NCI-H1694 (cell line): Measurements from ENCODE around the gene CENPT.

Experiments
- DNase-seq: peaks from one replicate; lab custom pipeline; 2025; lab: John Stamatoyannopoulos, UW

The CENPT gene, protein sequence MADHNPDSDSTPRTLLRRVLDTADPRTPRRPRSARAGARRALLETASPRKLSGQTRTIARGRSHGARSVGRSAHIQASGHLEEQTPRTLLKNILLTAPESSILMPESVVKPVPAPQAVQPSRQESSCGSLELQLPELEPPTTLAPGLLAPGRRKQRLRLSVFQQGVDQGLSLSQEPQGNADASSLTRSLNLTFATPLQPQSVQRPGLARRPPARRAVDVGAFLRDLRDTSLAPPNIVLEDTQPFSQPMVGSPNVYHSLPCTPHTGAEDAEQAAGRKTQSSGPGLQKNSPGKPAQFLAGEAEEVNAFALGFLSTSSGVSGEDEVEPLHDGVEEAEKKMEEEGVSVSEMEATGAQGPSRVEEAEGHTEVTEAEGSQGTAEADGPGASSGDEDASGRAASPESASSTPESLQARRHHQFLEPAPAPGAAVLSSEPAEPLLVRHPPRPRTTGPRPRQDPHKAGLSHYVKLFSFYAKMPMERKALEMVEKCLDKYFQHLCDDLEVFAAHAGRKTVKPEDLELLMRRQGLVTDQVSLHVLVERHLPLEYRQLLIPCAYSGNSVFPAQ

GRCh38 chr16:67847064-67847861 lies at the start of gene CENPT:
Gene CENPT (minus strand): TSS chr16:67847693. CDS start chr16:67833859, 13,834 bp downstream.
- DNase-seq: no peak

- no peak for DNase-seq
These were observed 49.7 kb upstream of the CENPT start for GRCh38 chr16:67897231-67897630.

DNA sequence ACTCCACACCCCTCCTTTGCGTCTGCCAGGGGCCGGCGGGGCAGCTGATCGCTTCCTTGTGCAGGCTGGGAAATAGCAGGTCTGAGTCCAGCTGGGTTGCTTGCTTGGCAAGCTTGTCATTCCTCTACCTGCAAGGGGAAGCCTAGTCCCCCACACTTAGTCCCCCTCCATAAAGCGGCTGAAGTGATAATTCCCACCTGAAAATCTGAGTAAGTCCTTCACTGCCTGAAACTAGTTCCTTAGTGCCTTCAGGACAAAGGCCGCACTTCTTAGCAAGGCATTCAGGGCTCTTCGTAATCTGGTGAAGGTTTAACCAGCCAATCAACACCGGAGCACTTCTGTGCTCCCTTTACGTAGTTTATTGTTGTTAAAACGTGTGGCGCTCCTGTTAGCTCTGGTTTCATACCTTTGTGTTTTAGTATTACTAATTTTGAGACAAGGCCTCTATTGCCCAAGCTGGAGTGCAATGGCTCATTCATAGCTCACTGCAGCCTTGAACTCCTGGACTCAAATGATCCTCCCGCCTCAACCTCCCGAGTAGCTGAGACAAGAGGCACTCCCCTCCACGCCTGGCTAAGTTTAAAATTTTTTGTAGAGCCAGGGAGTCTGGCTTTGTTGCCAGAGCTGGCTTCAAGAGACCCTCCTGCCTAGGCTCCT lies 46.4 kb upstream of the CENPT start:
- no peak for DNase-seq

DNA sequence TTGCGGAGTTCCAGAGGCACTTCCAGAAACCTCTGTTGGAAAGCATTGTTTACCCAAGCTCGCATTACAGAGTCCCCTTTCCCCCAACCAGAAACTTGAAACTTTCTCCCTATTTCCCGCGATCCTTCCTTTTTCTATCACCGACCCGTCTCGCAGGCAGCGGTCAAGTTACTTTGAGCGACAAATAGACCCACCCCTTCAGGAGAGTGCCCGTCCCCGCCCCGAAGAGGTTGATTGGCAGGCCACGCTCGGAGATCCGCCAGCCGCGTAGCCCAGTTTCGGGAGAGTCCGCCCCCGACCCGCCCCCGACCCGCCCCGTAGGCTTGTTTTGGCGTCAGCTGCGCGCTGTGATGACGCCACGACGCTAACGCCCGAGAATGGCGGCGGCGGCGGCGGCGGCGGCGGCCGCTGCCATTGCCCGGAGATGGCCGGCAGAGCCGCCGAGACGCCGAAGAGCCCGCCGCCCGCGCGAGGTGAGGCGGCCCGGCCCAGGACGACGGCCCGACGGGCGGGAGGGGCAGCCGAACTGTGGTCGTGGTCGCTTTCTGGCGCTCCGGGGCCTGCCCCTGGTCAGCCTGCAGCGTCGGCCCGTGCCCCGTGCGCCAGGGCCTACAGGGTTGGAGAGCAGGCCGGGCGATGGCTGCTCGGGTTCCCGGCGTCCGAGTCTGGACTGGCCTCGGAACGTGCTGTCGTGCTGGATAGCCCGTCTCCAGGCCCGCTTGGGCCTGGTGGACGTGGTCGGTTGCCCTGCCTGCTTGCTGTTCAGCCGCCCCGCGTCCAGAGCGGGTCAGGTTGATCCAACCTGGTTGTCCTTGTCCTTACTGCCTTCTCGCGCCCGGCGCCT lies 45.6 kb upstream of the CENPT start, which contains the start of gene PSKH1:
TSS of gene PSKH1 (plus strand) at position 356 of the 844 bp plus-strand sequence. CDS start 15,496 bp downstream, outside the sequence.
- DNase-seq: peak; percentile 73

DNA sequence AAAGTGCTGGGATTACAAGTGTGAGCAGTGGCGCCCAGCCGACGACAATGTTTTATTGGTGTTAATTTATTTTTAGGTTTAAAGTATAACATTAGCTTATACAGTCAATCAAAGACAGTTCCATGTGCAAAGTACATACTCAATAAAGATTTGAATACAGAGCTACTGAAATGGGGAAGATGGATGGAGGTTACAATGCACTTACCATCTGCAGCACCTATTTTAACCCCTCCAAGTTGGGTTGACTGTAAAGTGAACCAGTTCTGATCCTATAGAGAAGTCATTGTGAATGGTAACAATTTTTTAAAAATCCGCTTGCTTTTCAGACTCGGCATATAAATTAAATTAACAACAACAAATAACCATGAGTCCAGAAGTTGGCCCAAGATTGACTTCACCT lies 44.9 kb upstream of the CENPT start:
- no peak for DNase-seq

- DNase-seq: no peak
These were observed 40.8 kb upstream of the CENPT start for GRCh38 chr16:67888331-67888730.

DNA sequence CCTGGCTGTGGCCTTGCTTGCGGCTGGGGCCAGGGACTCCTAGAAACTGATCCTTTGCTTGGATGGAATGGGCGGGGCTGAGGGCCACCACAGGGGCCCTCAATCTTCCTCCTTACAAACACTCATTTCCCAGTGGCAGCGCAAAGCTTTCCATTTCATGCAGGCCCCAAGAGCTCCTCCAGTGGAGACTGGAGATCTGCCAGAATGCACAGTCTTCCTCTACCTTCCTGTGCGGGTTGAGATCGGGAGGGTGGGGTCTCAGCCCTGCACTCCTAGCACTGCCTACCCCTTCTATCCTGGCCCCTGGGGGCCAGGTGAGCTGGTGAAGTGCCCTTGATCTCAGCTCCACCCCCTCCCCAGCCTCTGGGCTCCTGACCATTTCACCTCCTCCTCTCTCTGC lies 38.9 kb upstream of the CENPT start:
- DNase-seq: no peak

DNA sequence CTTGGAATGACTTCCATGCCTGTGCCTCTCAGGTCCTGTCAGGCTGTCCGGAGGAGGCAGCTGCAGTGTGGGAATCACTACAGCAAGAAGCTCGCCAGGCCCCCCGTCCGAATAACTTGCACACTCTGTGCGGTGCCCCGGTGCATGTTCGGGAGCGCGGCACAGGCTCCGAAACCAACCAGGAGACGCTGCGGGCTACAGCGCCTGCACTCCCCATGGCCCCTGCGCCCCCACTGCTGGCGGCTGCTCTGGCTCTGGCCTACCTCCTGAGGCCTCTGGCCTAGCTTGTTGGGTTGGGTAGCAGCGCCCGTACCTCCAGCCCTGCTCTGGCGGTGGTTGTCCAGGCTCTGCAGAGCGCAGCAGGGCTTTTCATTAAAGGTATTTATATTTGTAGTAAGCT lies 38.5 kb upstream of the CENPT start:
- DNase-seq: no peak

GRCh38 chr16:67885545-67885944 lies 38.1 kb upstream of the CENPT start:
- no peak for DNase-seq

- peak; percentile 77 for DNase-seq
These were observed 37.2 kb upstream of the CENPT start, which contains the start of gene NRN1L for GRCh38 chr16:67884684-67885083. Gene NRN1L (plus strand): TSS chr16:67884885. CDS start chr16:67884904, 19 bp downstream.

DNA sequence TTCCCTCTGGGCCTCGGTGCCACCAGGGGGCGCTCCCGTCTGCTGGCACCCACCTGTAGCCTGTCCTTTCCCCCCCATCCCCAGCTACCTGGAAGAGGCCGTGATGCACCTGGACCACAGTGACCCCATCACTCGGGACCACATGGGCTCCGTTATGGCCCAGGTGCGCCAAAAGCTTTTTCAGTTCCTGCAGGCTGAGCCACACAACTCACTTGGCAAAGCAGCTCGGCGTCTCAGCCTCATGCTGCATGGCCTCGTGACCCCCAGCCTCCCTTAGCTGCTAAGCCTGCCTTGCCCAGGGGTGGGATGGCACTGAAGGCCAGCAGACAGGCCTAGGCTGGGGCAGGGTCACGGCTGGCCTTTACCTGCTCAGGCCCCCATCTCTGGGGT lies 36.4 kb upstream of the CENPT start:
- peak; percentile 18 for DNase-seq

DNA sequence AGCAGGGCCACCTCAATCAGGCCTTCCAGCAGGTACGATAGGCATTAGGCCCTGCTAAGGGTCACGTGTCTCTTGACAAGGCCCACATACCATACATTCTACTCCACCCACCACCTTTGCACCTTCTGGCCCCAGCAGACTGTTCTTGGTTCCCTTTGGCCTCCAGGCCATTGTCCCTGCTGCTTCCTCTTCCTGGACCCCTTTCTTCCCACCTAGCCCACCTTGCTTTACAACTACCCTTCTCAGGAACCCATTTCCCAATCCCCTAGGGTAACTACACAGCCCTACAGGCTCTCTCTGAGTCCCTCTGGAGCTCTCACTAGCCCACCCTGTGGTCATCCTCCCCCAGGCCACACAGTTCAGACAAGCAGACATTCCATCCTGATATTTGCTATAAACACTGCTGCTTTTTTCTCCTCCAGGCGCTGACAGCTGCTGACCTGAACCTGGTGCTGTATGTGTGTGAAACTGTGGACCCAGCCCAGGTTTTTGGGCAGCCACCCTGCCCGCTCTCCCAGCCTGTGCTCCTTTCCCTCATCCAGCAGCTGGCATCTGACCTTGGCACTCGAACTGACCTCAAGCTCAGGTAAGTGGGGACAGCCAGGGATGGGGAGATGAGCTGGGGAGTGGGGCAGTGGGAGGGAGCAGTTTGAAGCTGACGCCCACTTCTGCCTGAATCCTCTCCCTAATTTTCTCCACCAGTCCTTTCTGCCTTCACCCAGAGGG lies 35.8 kb upstream of the CENPT start:
- DNase-seq: no peak

DNA sequence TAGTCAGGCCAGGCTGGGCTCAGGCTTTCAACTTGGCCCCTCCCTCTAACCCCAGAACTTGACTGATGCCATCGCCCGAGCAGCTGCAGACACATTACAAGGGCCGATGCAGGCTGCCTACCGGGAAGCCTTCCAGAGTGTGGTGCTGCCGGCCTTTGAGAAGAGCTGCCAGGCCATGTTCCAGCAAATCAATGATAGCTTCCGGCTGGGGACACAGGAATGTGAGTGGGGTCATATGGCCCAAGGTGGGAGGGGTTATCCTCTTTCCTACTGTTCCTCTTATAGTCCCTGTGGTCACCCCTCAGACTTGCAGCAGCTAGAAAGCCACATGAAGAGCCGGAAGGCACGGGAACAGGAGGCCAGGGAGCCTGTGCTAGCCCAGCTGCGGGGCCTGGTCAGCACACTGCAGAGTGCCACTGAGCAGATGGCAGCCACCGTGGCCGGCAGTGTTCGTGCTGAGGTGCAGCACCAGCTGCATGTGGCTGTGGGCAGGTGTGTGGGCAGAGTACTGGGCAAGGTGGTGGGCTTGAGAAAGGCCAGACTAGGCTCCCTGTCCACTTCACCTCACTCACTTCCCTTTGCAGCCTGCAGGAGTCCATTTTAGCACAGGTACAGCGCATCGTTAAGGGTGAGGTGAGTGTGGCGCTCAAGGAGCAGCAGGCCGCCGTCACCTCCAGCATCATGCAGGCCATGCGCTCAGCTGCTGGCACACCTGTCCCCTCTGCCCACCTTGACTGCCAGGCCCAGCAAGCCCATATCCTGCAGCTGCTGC lies 35.1 kb upstream of the CENPT start:
- DNase-seq: no peak

GRCh38 chr16:67881621-67882161 lies 34.2 kb upstream of the CENPT start:
- no peak for DNase-seq

GRCh38 chr16:67880584-67880983 lies 33.1 kb upstream of the CENPT start:
- DNase-seq: no peak

DNA sequence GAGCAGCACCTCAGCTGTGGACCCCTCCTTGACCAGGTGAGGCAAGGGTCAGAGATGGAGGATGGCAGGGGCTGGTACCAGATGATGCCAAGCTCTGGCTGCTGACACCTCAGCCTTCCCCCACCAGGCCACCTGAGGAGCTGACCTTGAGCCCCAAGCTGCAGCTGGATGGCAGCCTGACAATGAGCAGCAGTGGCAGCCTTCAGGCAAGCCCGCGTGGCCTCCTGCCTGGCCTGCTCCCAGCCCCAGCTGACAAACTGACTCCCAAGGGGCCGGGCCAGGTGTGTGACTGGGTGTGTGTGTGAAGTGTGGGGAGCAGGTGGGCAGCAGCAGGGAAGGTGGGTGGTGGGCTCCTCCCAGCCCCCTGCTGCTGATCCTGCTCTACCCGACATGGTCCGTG lies 32.4 kb upstream of the CENPT start:
- DNase-seq: no peak

- no peak for DNase-seq
These were observed 32.0 kb upstream of the CENPT start for GRCh38 chr16:67879462-67879861.

GRCh38 chr16:67878846-67879245 lies 31.4 kb upstream of the CENPT start:
- no peak for DNase-seq

GRCh38 chr16:67878232-67878631 lies 30.7 kb upstream of the CENPT start:
- no peak for DNase-seq
